ENCODE results near the gene TTC27.
A peak's percentile ranks its signal among the peaks of the same experiment; 100 is the strongest.
"Not testable (repeated sequence)": the region's sequence is repeated elsewhere in the genome, so short reads cannot be mapped to it uniquely, and the experiment has no call there.

Gene TTC27

GRCh38 chr2:32856891-32857290, 229.0 kb downstream of the TTC27 start:
- DNase-seq (ENCODE audit: low read depth) = no peak

GRCh38 chr2:32858713-32859112, 230.9 kb downstream of the TTC27 start:
- DNase-seq (ENCODE audit: low read depth) = no peak

GRCh38 chr2:32860385-32860784, 232.5 kb downstream of the TTC27 start:
- DNase-seq (ENCODE audit: low read depth) = no peak

GRCh38 chr2:32862269-32863055, 234.6 kb downstream of the TTC27 start:
- DNase-seq (ENCODE audit: low read depth) = no peak

- no peak for DNase-seq (ENCODE audit: low read depth)
Measured at GRCh38 chr2:32863326-32863725, 235.5 kb downstream of the TTC27 start.

GRCh38 chr2:32863803-32864202, 236.0 kb downstream of the TTC27 start:
- no peak for DNase-seq (ENCODE audit: low read depth)

- DNase-seq (ENCODE audit: low read depth) = peak; percentile 40
Measured at GRCh38 chr2:32864334-32865111, 236.7 kb downstream of the TTC27 start.

- DNase-seq (ENCODE audit: low read depth) = peak; percentile 86
Measured at GRCh38 chr2:32865399-32866068, 237.7 kb downstream of the TTC27 start.

- not testable (repeated sequence) for DNase-seq (ENCODE audit: low read depth)
Measured at GRCh38 chr2:32866462-32866861, 238.6 kb downstream of the TTC27 start.
